ENCODE data around the gene PBX4. TPM values are rescaled to one million over a fixed set of nuclear protein-coding genes. Genes with fewer than 3 reads are reported as not detected.

Gene PBX4
- total RNA-seq, 2 experiments from 2014 or later = 5.0 to 6.7 TPM

- Histone ChIP-seq H3K4me2 (ENCODE audit: low read length) (no peak overlapping the region), H3K4me3 (ENCODE audit: low read depth, low read length, poor library complexity, severe bottlenecking) (no peak overlapping the region), H2AFZ (ENCODE audit: low read length) (no peak overlapping the region), H3K9me3 (ENCODE audit: low read length) (no peaks in the 10 kb centered on the region), H3K79me2 (ENCODE audit: insufficient read depth, low read depth, low read length) (peaks cover 96% of the 10 kb centered on the region), H3K4me1 (ENCODE audit: insufficient read depth, low read length, poor library complexity, severe bottlenecking) (peaks cover 68% of the 10 kb centered on the region), H3K36me3 (ENCODE audit: insufficient read depth, low read length) (peaks cover 49% of the 10 kb centered on the region), H3K27ac (ENCODE audit: low read depth, low read length, poor library complexity, severe bottlenecking) (no peak overlapping the region), H3K9me2 (ENCODE audit: insufficient read depth, low read length) (no peaks in the 10 kb centered on the region), H4K20me1 (ENCODE audit: insufficient read depth, low read length) (no peaks in the 10 kb centered on the region)
- DNase-seq (ENCODE audit: low spot score) = no peak
- BruUV-seq (replicated peaks) = no TSS peak
- intact Hi-C loops (cut with micrococcal nuclease; ENCODE audit: unreplicated experiment) = no loop called here
- no peak for TF ChIP-seq EZH2phosphoT487 (IDR thresholded peaks at IDR 0.05; ENCODE audit: borderline replicate concordance, low read depth, low read length)
- no peak for TF ChIP-seq CTCF (conservative IDR thresholded peaks at IDR 0.05; ENCODE audit: low read length)
- POLR2A ChIA-PET = no interaction called here
- CTCF ChIA-PET (ENCODE audit: unreplicated experiment) = no interaction called here
Observed at GRCh38 chr19:19520989-19521388, 97.5 kb downstream of the PBX4 start.

GRCh38 chr19:19517235-19517619 lies 101.3 kb downstream of the PBX4 start:
- ChIA-PET CTCF (ENCODE audit: unreplicated experiment) (no interaction called here), POLR2A (no interaction called here)
- peaks cover 37% of the 10 kb centered on the region for H3K4me1 ChIP-seq (ENCODE audit: insufficient read depth, low read length, poor library complexity, severe bottlenecking)
- peaks cover 60% of the 10 kb centered on the region for H3K79me2 ChIP-seq (ENCODE audit: insufficient read depth, low read depth, low read length)
- BruUV-seq (replicated peaks) = TSS peak; percentile 77
- peak overlapping the region; percentile 70 for H3K4me2 ChIP-seq (ENCODE audit: low read length)
- H2AFZ ChIP-seq (ENCODE audit: low read length) = no peak overlapping the region
- no peak for DNase-seq (ENCODE audit: low spot score)
- H3K4me3 ChIP-seq (ENCODE audit: low read depth, low read length, poor library complexity, severe bottlenecking) = peak overlapping the region; percentile 90
- H3K27ac ChIP-seq (ENCODE audit: low read depth, low read length, poor library complexity, severe bottlenecking) = peak overlapping the region; percentile 56
- H3K9me2 ChIP-seq (ENCODE audit: insufficient read depth, low read length) = no peaks in the 10 kb centered on the region
- H3K36me3 ChIP-seq (ENCODE audit: insufficient read depth, low read length) = peaks cover 28% of the 10 kb centered on the region
- H3K9me3 ChIP-seq (ENCODE audit: low read length) = no peaks in the 10 kb centered on the region
- intact Hi-C loops (cut with micrococcal nuclease; ENCODE audit: unreplicated experiment) = no loop called here
- no peak for TF ChIP-seq CTCF (conservative IDR thresholded peaks at IDR 0.05; ENCODE audit: low read length)
- no peak for TF ChIP-seq EZH2phosphoT487 (IDR thresholded peaks at IDR 0.05; ENCODE audit: borderline replicate concordance, low read depth, low read length)
- no peaks in the 10 kb centered on the region for H4K20me1 ChIP-seq (ENCODE audit: insufficient read depth, low read length)

DNA sequence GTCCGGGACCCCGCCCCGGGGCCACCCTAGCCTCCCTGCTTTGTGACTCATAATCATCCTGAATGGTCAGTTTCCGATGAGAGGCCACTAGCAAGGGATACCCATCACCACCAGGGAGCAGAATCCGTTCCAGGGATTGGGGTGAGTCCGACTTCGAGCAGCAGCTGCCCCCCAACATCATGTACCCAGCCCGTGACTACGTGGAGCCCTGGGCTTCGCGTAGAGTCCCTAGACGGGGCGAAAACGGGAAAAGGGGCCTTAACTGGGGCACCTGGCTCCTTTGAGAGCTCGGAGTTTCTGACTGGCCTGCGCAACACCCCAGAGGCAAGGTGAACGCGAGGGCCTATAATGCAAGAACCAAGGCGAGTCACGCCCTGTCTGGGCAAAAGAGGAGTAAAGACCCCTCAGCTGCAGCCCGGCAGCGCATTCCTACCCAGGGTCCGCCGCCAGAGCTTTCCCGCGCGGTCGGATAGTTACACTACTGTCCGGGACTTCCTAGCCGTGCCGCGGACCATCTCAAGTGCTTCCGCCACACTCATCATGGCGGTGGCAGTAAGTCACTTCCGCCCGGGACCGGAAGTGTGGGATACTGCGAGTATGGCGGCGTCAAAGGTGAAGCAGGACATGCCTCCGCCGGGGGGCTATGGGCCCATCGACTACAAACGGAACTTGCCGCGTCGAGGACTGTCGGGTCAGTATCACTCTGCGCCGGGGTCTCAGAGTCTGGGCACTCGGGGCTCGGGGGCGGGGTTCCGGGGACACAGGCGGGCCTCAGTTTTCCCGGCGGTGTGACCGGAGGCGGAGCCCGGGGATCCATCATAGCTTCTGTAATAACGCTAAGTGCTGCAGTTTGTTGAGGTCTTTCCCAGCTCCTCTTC lies 102.6 kb downstream of the PBX4 start, which contains the start of gene NDUFA13:
TSS of gene NDUFA13 (plus strand) at position 584 of the 878 bp plus-strand sequence. CDS start at position 598, 14 bp downstream.
- intact Hi-C loops (cut with micrococcal nuclease; ENCODE audit: unreplicated experiment) = loop anchor here (1.0 kb wide), 1 partner anchor 8 kb away; no protein-coding TSS in a partner anchor

More for the DNA sequence above, 102.6 kb downstream of the PBX4 start, which contains the start of gene NDUFA13:
- no peaks in the 10 kb centered on the region for H3K9me3 ChIP-seq (ENCODE audit: low read length)
- ChIA-PET CTCF (ENCODE audit: unreplicated experiment) (no interaction called here), POLR2A (interaction anchor here (0.6 to 2.2 kb wide), 4 partner anchors 9 to 141 kb away, joined by 3 to 7 read pairs (median 3); no protein-coding TSS in a partner anchor)
- H3K27ac ChIP-seq (ENCODE audit: low read depth, low read length, poor library complexity, severe bottlenecking) = peak within 1 kb of the TSS; percentile 56
- TSS peak; percentile 95 for BruUV-seq (replicated peaks)
- no peak for TF ChIP-seq EZH2phosphoT487 (IDR thresholded peaks at IDR 0.05; ENCODE audit: borderline replicate concordance, low read depth, low read length)
- TF ChIP-seq CTCF (conservative IDR thresholded peaks at IDR 0.05; ENCODE audit: low read length) = no peak; the same call in 1 of the 2 replicates
- peaks cover 32% of the 10 kb centered on the region for H3K4me1 ChIP-seq (ENCODE audit: insufficient read depth, low read length, poor library complexity, severe bottlenecking)
- peaks cover 25% of the 10 kb centered on the region for H3K36me3 ChIP-seq (ENCODE audit: insufficient read depth, low read length)
- H4K20me1 ChIP-seq (ENCODE audit: insufficient read depth, low read length) = no peaks in the 10 kb centered on the region
- H2AFZ ChIP-seq (ENCODE audit: low read length) = peak within 1 kb of the TSS; percentile 43; the same call in 1 of the 2 replicates
- DNase-seq (ENCODE audit: low spot score) = peak; percentile 95
- H3K4me2 ChIP-seq (ENCODE audit: low read length) = peak within 1 kb of the TSS; percentile 70
- no peaks in the 10 kb centered on the region for H3K9me2 ChIP-seq (ENCODE audit: insufficient read depth, low read length)
- peaks cover 46% of the 10 kb centered on the region for H3K79me2 ChIP-seq (ENCODE audit: insufficient read depth, low read depth, low read length)
- H3K4me3 ChIP-seq (ENCODE audit: low read depth, low read length, poor library complexity, severe bottlenecking) = peak within 1 kb of the TSS; percentile 90
